Kidney glomerular epithelial cell (primary cell): ENCODE results near the gene MPP1.
A peak's percentile ranks its signal among the peaks of the same experiment; 100 is the strongest.

Experiments
- DNase-seq: peaks from one replicate; lab custom pipeline; 2025; lab: John Stamatoyannopoulos, UW

Gene MPP1

GRCh38 chrX:154775419-154776349 lies 29.6 kb downstream of the MPP1 start:
- peak; percentile 67 for DNase-seq

GRCh38 chrX:154774622-154775021 lies 30.7 kb downstream of the MPP1 start:
- no peak for DNase-seq

- peak; percentile 67 for DNase-seq
Observed at GRCh38 chrX:154762537-154763296, 42.6 kb downstream of the MPP1 start, which contains the start of gene DKC1. DKC1 (plus strand) TSS chrX:154762864; CDS start chrX:154762966, 102 bp downstream.

- DNase-seq = no peak
Observed at GRCh38 chrX:154761977-154762536, 43.2 kb downstream of the MPP1 start.

GRCh38 chrX:154758696-154759095 lies 46.6 kb downstream of the MPP1 start:
- no peak for DNase-seq

GRCh38 chrX:154751669-154752271 lies 53.5 kb downstream of the MPP1 start:
- no peak for DNase-seq

GRCh38 chrX:154751203-154751668 lies 54.0 kb downstream of the MPP1 start:
- no peak for DNase-seq

- DNase-seq = no peak
Observed at GRCh38 chrX:154750301-154751202, 54.7 kb downstream of the MPP1 start, which contains the start of gene GAB3. GAB3 (minus strand) TSS chrX:154751077; CDS start chrX:154751025, 52 bp downstream.

- no peak for DNase-seq
Observed at GRCh38 chrX:154749856-154750255, 55.4 kb downstream of the MPP1 start.

GRCh38 chrX:154748712-154749339 lies 56.5 kb downstream of the MPP1 start:
- DNase-seq = no peak

GRCh38 chrX:154742613-154743012 lies 62.7 kb downstream of the MPP1 start:
- DNase-seq = no peak

- DNase-seq = no peak
Observed at GRCh38 chrX:154739952-154740465, 65.3 kb downstream of the MPP1 start.

GRCh38 chrX:154738011-154738738 lies 67.1 kb downstream of the MPP1 start:
- DNase-seq = no peak

GRCh38 chrX:154737136-154737535 lies 68.1 kb downstream of the MPP1 start:
- no peak for DNase-seq

GRCh38 chrX:154735695-154736393 lies 69.4 kb downstream of the MPP1 start:
- no peak for DNase-seq

- peak; percentile 14 for DNase-seq
Observed at GRCh38 chrX:154734061-154734781, 71.1 kb downstream of the MPP1 start.

- DNase-seq = no peak
Observed at GRCh38 chrX:154733066-154733425, 72.2 kb downstream of the MPP1 start.

- DNase-seq = peak; percentile 25
Observed at GRCh38 chrX:154732421-154733065, 72.7 kb downstream of the MPP1 start.
